Activated T-helper 1 cell treated with anti-CD3 and anti-CD28 coated beads, Interleukin-12 subunit alpha, Interleukin-12 subunit beta, Interleukin-2, Interleukin-4 antibody, amounts not matched to agents 30 ng/mL and 10 ng/mL and 1 ng/mL, durations not matched to agents 14 hours and 24 hours and 36 hours (primary cell): ENCODE data around the gene TNPO3. TPM values are rescaled to one million over a fixed set of nuclear protein-coding genes. Genes with fewer than 3 reads are reported as not detected.

Source experiments
- DNase-seq: peaks from one replicate; pipeline ENCODE4 v3.0.0; 2021; ENCODE audit warnings: low spot score
- H3K27ac Mint-ChIP-seq: one replicate; pipeline ENCODE4 v1.8.0; 2021; ENCODE audit warnings: mild to moderate bottlenecking, mixed read lengths
- H3K27me3 Mint-ChIP-seq: one replicate; pipeline ENCODE4 v1.8.0; 2022; ENCODE audit warnings: mild to moderate bottlenecking, moderate library complexity, mixed read lengths; ENCODE audit not compliant: insufficient read depth
- H3K36me3 Mint-ChIP-seq: one replicate; pipeline ENCODE4 v1.8.0; 2021; ENCODE audit warnings: low read depth, mixed read lengths
- H3K4me1 Mint-ChIP-seq: one replicate; pipeline ENCODE4 v1.8.0; 2021; ENCODE audit warnings: low read depth, mixed read lengths
- H3K4me3 Mint-ChIP-seq: one replicate; pipeline ENCODE4 v1.8.0; 2021; ENCODE audit warnings: mild to moderate bottlenecking, moderate library complexity, mixed read lengths
- H3K9me3 Mint-ChIP-seq: one replicate; pipeline ENCODE4 v1.8.0; 2021; ENCODE audit warnings: mixed read lengths
- intact Hi-C: fragments of 100-400 bp; cut with micrococcal nuclease; formaldehyde crosslinking; loops from one replicate; pipeline ENCODE4 v1.15.1; 2024
- total RNA-seq: library from RNA; stranded (reverse); gene quantifications from 2 replicates; pipeline ENCODE4 v1.2.3, GENCODE V29; 2022

The TNPO3 gene
- total RNA-seq, 1 donor from 2014 or later, result 53.2 TPM

DNA sequence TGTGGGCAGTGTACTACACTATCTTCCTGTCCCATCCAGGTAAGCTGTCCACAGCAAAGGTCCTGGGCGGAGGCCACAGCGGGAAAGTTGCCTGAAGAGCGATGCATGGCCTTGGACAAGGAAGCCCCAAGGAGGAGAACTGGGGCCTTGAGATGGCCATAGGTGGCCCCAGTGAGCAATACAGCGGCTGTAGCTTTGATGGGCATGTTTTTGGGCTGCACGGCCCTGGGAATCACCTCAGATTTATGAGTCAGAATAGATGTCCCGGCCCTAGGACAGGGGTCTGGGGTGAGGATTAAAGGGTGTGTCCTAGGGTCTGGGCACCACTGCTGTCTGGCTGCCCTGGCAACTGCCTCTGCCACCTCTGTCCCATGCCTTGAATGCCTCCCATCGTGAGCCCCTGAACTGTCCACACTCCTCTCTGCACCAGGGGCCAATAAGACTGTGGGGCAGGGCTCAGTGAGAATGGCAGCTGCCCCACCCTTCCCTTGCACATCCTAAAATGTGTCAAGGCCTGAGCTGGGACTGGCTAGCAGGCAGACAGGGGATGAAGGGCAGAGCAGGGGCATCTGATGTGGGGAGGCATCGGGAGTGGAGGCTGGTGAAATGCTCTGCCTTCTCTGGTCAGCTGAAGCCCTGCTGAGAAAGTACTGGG lies 126.6 kb downstream of the TNPO3 start:
- Mint-ChIP-seq H3K27me3 (peaks cover 16% of the 10 kb centered on the region), H3K4me3 (no peak overlapping the region), H3K4me1 (peaks cover 6% of the 10 kb centered on the region), H3K9me3 (peaks cover 2% of the 10 kb centered on the region), H3K36me3 (peaks cover 2% of the 10 kb centered on the region), H3K27ac (peak overlapping the region; percentile 34)
- intact Hi-C loops, result no loop called here
- DNase-seq, result no peak

DNA sequence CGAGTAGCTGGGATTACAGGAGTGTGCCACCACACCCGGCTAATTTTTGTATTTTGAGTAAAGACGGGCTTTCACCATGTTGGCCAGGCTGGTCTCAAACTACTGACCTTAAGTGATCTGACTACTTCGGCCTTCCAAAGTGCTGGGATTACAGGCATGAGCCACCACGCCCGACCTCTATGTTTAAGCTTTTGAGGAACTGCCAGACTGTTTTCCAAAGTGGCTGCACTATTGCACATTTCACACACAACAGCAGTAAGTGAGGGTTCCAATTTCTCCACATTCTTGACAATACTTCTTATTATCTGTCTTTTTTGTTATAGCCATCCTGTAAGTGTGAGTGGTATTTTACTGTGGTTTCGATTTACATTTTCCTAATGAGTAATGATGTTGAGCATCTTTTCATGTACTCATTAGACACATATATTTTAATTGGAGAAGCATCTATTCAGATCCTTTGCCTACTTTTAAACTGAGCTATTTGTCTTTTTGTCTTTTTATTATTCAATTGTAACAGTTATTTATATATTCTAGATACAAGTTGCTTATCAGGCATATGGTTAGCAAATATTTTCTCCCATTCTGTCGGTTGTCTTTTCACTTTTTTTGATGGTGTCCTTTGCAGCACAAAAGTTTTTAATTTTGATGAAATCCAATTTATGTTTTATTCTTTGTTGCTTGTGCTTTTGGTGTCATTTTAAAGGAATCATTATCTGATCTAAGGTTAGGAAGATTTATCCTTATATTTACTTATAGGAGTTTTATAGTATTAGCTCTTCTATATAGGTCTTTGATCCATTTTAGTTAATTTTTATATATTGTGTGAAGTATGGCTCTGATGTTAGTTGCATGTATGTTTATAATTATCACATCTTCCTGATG lies 130.0 kb downstream of the TNPO3 start:
- intact Hi-C loops, result no loop called here
- H3K36me3 Mint-ChIP-seq, result no peaks in the 10 kb centered on the region
- H3K4me3 Mint-ChIP-seq, result no peak overlapping the region
- H3K9me3 Mint-ChIP-seq, result no peaks in the 10 kb centered on the region
- no peak for DNase-seq
- H3K4me1 Mint-ChIP-seq, result no peaks in the 10 kb centered on the region
- H3K27ac Mint-ChIP-seq, result no peak overlapping the region
- H3K27me3 Mint-ChIP-seq, result peaks cover 29% of the 10 kb centered on the region

DNA sequence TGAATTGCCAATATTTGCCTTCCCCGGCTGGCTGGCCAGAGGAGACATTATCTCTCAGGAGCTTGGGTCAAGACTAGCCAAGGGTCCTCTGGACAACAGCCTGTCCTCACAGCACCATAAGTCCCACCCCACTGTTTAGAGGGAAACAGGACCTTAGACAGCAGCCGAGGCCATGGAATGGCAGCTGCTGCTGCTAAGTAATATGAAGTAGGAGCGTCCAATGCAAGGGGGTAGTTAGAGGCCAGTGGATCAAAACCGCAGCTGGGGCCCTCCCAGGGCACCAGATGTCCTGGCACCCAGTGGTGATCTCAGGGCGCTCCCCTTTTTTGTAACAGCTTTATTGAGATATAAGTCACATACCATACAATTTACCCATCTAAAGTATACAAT lies 131.5 kb downstream of the TNPO3 start:
- no peaks in the 10 kb centered on the region for H3K9me3 Mint-ChIP-seq
- H3K27ac Mint-ChIP-seq, result no peak overlapping the region
- H3K4me1 Mint-ChIP-seq, result no peaks in the 10 kb centered on the region
- DNase-seq, result no peak
- no peak overlapping the region for H3K4me3 Mint-ChIP-seq
- H3K36me3 Mint-ChIP-seq, result no peaks in the 10 kb centered on the region
- peaks cover 37% of the 10 kb centered on the region for H3K27me3 Mint-ChIP-seq
- intact Hi-C loops, result no loop called here

GRCh38 chr7:128922496-128923410 lies 132.2 kb downstream of the TNPO3 start:
- Mint-ChIP-seq H3K4me3 (no peak overlapping the region), H3K36me3 (no peaks in the 10 kb centered on the region), H3K9me3 (no peaks in the 10 kb centered on the region), H3K4me1 (no peaks in the 10 kb centered on the region), H3K27ac (no peak overlapping the region), H3K27me3 (peaks cover 43% of the 10 kb centered on the region)
- intact Hi-C loops, result no loop called here
- DNase-seq, result no peak

DNA sequence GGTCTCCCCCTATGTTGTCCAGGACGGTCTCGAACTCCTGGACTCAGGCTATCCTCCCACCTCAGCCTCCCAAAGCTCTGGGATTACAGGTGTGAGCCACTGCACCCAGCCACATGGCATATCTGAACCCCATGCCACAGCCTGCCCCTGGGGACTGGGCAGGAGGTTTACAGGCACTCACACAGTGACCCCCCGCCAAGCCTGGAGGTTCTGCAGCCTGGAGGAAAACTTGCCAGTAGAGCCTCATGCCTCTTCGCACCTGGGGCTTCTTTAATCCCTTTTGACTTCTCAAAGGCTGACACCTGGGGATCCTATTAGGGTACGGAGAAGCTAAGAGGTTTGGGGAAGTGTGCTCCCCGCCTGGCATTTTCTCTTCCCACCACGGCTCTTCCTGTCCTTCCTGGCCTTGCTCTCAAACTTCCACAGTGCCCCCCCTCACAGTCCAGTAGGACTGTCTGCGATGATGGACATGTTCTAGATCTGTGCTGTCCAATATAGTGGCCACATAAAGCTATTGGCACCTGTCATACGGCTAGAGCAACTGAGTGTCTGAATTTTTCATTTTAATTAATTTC lies 133.0 kb downstream of the TNPO3 start:
- Mint-ChIP-seq H3K27me3 (peaks cover 48% of the 10 kb centered on the region), H3K36me3 (no peaks in the 10 kb centered on the region), H3K4me3 (no peak overlapping the region), H3K27ac (no peak overlapping the region), H3K4me1 (no peaks in the 10 kb centered on the region), H3K9me3 (no peaks in the 10 kb centered on the region)
- no peak for DNase-seq
- intact Hi-C loops, result no loop called here

- Mint-ChIP-seq H3K36me3 (no peaks in the 10 kb centered on the region), H3K27ac (no peak overlapping the region), H3K4me1 (no peaks in the 10 kb centered on the region), H3K27me3 (peaks cover 53% of the 10 kb centered on the region), H3K9me3 (no peaks in the 10 kb centered on the region), H3K4me3 (no peak overlapping the region)
- DNase-seq, result no peak
- intact Hi-C loops, result no loop called here
These were observed 133.9 kb downstream of the TNPO3 start for GRCh38 chr7:128920913-128921582.

DNA sequence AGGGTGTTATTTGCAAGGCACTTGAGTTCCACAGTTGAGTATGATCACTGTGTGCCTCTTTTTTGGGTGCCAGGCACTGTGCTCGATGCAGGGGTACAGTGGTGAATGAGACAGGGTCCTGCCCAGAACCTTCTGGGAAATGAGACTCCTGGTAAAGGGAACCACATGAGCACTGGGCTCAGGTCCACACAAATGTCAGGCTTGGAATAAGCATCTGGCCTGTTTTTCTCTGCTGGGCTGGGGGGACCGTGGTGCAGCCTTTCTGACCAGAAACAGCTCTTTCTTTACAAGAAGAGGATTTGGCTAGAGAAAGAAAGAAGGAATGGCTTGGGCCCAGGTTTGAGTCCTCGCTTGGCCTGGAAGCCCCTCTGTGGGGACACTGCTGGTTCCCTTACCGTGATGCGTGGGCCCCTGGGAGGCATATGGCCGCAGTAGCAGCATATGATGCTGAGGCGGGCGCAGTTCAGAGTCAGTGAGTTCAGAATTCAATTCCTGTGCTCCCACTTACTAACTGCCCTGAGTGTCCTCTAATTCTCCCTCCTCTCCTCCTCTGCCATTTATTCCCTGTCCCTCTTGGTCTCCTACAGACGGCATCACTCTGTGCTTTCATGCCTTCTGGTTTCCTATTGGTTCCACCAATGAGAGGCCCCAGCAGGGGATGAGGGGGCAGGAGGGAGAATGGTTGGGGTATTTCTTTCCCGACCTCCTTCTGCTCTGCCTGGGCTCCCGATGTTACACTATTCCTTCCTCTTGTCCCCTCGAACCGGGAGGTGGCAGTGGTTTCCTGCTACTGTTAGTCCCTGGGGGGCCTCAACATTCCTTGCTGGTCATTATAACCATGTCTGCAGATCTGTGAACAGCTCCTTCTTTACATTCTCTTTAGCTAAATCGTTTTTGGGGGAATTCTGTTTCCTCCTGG lies 134.8 kb downstream of the TNPO3 start:
- no peak for DNase-seq
- Mint-ChIP-seq H3K4me1 (peaks cover 5% of the 10 kb centered on the region), H3K27me3 (peaks cover 55% of the 10 kb centered on the region), H3K4me3 (no peak overlapping the region), H3K9me3 (no peaks in the 10 kb centered on the region), H3K36me3 (peaks cover 2% of the 10 kb centered on the region), H3K27ac (no peak overlapping the region)
- intact Hi-C loops, result no loop called here

GRCh38 chr7:128919241-128919640 lies 135.7 kb downstream of the TNPO3 start:
- DNase-seq, result no peak
- intact Hi-C loops, result no loop called here
- no peaks in the 10 kb centered on the region for H3K9me3 Mint-ChIP-seq
- H3K4me1 Mint-ChIP-seq, result peaks cover 5% of the 10 kb centered on the region
- H3K27me3 Mint-ChIP-seq, result peaks cover 52% of the 10 kb centered on the region
- H3K27ac Mint-ChIP-seq, result no peak overlapping the region
- no peak overlapping the region for H3K4me3 Mint-ChIP-seq
- peaks cover 2% of the 10 kb centered on the region for H3K36me3 Mint-ChIP-seq

DNA sequence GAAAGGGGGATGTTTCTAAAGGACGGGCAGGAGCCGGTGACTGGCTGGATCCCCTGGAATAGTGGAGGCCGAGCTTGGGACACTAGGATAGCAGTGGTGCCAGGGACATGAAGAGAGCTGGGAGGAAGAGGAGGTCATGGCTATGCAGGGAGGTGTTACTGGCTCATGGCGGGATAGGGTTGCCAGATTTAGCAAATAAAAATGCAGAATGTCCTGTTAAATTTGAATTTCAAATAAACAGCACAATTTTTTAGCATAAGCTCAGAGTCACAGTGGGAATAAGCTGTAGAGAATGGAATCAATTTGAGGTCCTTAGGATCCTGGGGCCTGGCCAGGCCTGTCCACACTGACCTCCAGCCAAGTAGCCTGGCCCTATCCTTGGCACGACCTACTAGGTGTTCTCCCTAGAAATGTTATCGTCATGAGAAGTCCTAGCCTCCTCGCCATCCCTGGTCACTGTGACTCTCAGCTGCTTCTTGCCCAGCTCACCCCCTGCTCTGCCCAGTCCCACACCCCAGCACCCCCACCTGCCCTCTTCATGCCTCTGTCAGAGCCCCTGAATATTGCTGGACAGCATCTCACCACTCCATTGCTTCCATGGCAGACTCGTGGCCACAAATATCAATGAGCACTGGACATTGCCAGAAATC lies 136.8 kb downstream of the TNPO3 start:
- intact Hi-C loops, result no loop called here
- Mint-ChIP-seq H3K27me3 (peaks cover 51% of the 10 kb centered on the region), H3K27ac (no peak overlapping the region), H3K9me3 (no peaks in the 10 kb centered on the region), H3K4me1 (peaks cover 5% of the 10 kb centered on the region), H3K4me3 (no peak overlapping the region), H3K36me3 (peaks cover 2% of the 10 kb centered on the region)
- no peak for DNase-seq

DNA sequence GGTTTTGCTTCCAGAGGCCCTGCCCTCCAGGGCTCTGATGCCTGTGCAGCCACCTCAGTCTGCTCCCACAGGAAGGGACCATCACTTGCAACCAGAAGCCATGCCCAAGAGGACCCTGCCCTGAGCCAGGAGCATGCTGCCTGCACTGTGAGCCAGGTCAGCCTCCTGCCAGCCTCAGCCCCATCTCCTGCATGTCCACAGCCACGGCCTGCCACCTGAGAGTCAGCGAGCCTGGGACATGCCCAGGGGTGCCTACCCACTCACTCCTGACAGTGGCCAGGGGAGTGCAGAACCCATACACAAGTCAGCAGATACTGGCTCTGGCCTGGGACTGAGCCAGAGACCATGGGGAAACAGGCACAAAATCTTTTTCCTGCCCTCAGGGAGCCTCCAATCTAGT lies 137.8 kb downstream of the TNPO3 start:
- Mint-ChIP-seq H3K36me3 (peaks cover 2% of the 10 kb centered on the region), H3K27me3 (peaks cover 52% of the 10 kb centered on the region), H3K9me3 (no peaks in the 10 kb centered on the region), H3K4me1 (peaks cover 5% of the 10 kb centered on the region), H3K4me3 (no peak overlapping the region), H3K27ac (no peak overlapping the region)
- intact Hi-C loops, result no loop called here
- DNase-seq, result no peak

- Mint-ChIP-seq H3K9me3 (no peaks in the 10 kb centered on the region), H3K36me3 (peaks cover 2% of the 10 kb centered on the region), H3K27me3 (peaks cover 57% of the 10 kb centered on the region), H3K4me1 (peaks cover 5% of the 10 kb centered on the region), H3K4me3 (no peak overlapping the region), H3K27ac (no peak overlapping the region)
- intact Hi-C loops, result no loop called here
- no peak for DNase-seq
These were observed 138.3 kb downstream of the TNPO3 start for GRCh38 chr7:128916643-128916915.
